ENCODE data around the gene NUDT16L1. TPM values are rescaled to one million over a fixed set of nuclear protein-coding genes. Genes with fewer than 3 reads are reported as not detected.

NUDT16L1 gene
- total RNA-seq, 4 donors from 2014 or later: 32.6 to 62.7 (median 54.3) TPM

GRCh38 chr16:4654011-4654963, 39.1 kb upstream of the NUDT16L1 start:
- peaks cover 3 to 25% (median 17%) of the 10 kb centered on the region in 4 donors for H3K4me1 ChIP-seq
- no peak overlapping the region for H3K4me3 ChIP-seq
- peak; percentile 77 for DNase-seq
- no peaks in the 10 kb centered on the region for H3K27me3 ChIP-seq
- TF ChIP-seq POLR2AphosphoS5 (IDR thresholded peaks at IDR 0.05): no peak
- TF ChIP-seq POLR2A (IDR thresholded peaks at IDR 0.05): no peak
- TF ChIP-seq CTCF (IDR thresholded peaks at IDR 0.05): no peak
- TF ChIP-seq EP300 (IDR thresholded peaks at IDR 0.05; ENCODE audit: low read depth): no peak
- peak overlapping the region; percentile 34 to 73 (median 64) for H3K27ac ChIP-seq
- intact Hi-C loops (cut with DNase I; ENCODE audit: low total_unique reads): no loop called here
- H3K9me3 ChIP-seq: no peaks in the 10 kb centered on the region
- in situ Hi-C loops (cut with MboI; ENCODE audit: low pct_ligation_motif_present in 1 of 4, low pct_unique_long_range_greater_than_20kb in 1 of 4, low sequenced_read_pairs in 3 of 4): no loop called here
- peaks cover 0 to 25% (median 11%) of the 10 kb centered on the region in 4 donors for H3K36me3 ChIP-seq
- WGBS, 2 donors (ENCODE audit: low coverage in 1 of 2): 43 to 79% methylated on average over 3 to 16 of the region's 16 CpGs

DNA sequence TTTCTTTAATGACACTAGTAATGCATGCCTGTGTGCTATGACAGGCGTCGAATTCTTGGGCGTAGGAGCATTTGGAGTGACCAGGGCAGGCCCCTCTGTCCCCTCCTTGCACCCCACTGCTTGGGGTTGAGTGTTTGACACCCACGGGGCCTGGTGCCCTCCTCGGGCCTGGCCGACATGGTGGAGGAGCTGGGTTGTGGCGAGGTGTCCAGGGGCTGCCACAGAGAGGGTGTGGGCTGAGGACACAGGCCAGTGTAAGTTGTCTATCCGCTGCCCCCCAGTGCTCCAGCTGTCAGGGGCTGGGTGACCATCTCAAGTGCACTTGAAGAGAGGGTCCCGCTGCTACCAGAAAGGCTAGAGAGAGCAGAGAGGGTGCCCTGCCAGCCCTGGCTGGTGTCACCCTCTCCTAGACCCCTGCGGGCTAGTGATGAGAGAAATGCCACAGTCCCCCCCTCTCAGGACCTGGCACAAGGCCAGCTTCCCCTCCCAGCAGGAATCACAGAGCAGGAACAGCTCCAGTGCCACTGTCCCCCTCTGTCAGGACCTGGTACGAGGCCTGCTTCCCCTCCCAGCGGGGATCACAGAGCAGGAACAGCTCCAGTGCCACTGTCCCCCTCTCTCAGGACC, 38.3 kb upstream of the NUDT16L1 start:
- no peaks in the 10 kb centered on the region for H3K27me3 ChIP-seq
- H3K4me3 ChIP-seq: no peak overlapping the region
- peaks cover 0 to 25% (median 11%) of the 10 kb centered on the region in 4 donors for H3K36me3 ChIP-seq
- WGBS, 2 donors (ENCODE audit: low coverage in 1 of 2): 85% methylated on average over 12 of the region's 12 CpGs; no CpG with 5 or more reads in 1 of the 2 donors
- TF ChIP-seq POLR2AphosphoS5 (IDR thresholded peaks at IDR 0.05) (no peak), POLR2A (IDR thresholded peaks at IDR 0.05) (no peak), CTCF (IDR thresholded peaks at IDR 0.05) (no peak), EP300 (IDR thresholded peaks at IDR 0.05; ENCODE audit: low read depth) (no peak)
- H3K9me3 ChIP-seq: no peaks in the 10 kb centered on the region
- DNase-seq: no peak
- H3K4me1 ChIP-seq: peaks cover 3 to 29% (median 17%) of the 10 kb centered on the region in 4 donors
- in situ Hi-C loops (cut with MboI; ENCODE audit: low pct_ligation_motif_present in 1 of 4, low pct_unique_long_range_greater_than_20kb in 1 of 4, low sequenced_read_pairs in 3 of 4): no loop called here
- H3K27ac ChIP-seq: peak overlapping the region in 2 of 4 donors; percentile 65 to 73
- intact Hi-C loops (cut with DNase I; ENCODE audit: low total_unique reads): no loop called here

DNA sequence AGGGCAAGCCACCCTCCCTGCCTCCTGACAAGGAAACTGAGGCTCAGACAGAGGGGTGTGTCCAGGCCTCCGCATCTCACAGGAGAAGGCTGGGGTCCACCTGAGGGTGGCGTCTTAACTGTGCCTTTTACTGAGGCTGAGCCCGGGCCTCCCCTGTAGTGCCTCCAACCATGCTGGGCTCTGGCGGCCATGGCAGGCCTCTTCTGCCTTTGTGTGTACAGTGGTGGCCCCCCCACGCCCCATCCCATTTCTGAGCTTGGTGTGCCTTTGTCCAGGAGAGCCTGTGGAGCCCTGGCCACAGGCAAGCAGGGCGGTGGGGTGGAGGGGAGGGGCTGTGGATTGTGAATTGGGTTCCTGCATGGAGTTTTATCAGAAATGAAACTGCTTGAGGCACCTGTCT, 37.6 kb upstream of the NUDT16L1 start:
- Histone ChIP-seq H3K27me3 (no peaks in the 10 kb centered on the region), H3K36me3 (peaks cover 0 to 25% (median 11%) of the 10 kb centered on the region in 4 donors), H3K9me3 (no peaks in the 10 kb centered on the region), H3K4me1 (peaks cover 3 to 31% (median 17%) of the 10 kb centered on the region in 4 donors), H3K27ac (no peak overlapping the region), H3K4me3 (no peak overlapping the region)
- intact Hi-C loops (cut with DNase I; ENCODE audit: low total_unique reads) (no loop called here), in situ Hi-C loops (cut with MboI; ENCODE audit: low pct_ligation_motif_present in 1 of 4, low pct_unique_long_range_greater_than_20kb in 1 of 4, low sequenced_read_pairs in 3 of 4) (no loop called here)
- no peak for DNase-seq
- WGBS, 2 donors (ENCODE audit: low coverage in 1 of 2): 98 to 100% methylated on average over 2 to 6 of the region's 6 CpGs
- TF ChIP-seq POLR2A (IDR thresholded peaks at IDR 0.05): no peak

GRCh38 chr16:4656221-4656620, 37.1 kb upstream of the NUDT16L1 start:
- no peak for DNase-seq
- Histone ChIP-seq H3K36me3 (peaks cover 0 to 23% (median 11%) of the 10 kb centered on the region in 4 donors), H3K4me3 (no peak overlapping the region), H3K9me3 (no peaks in the 10 kb centered on the region), H3K27me3 (no peaks in the 10 kb centered on the region), H3K27ac (no peak overlapping the region), H3K4me1 (peaks cover 3 to 31% (median 17%) of the 10 kb centered on the region in 4 donors)
- intact Hi-C loops (cut with DNase I; ENCODE audit: low total_unique reads) (no loop called here), in situ Hi-C loops (cut with MboI; ENCODE audit: low pct_ligation_motif_present in 1 of 4, low pct_unique_long_range_greater_than_20kb in 1 of 4, low sequenced_read_pairs in 3 of 4) (no loop called here)
- 95% methylated on average over 12 of the region's 12 CpGs; no CpG with 5 or more reads in 1 of the 2 donors for WGBS, 2 donors (ENCODE audit: low coverage in 1 of 2)
- TF ChIP-seq CTCF (IDR thresholded peaks at IDR 0.05) (no peak), EP300 (IDR thresholded peaks at IDR 0.05; ENCODE audit: low read depth) (no peak), POLR2AphosphoS5 (IDR thresholded peaks at IDR 0.05) (no peak), POLR2A (IDR thresholded peaks at IDR 0.05) (no peak)

Measured in transverse colon (tissue), 4 donors.